ENCODE measurements around the gene PTPRS.
"Not testable (repeated sequence)": the region's sequence is repeated elsewhere in the genome, so short reads cannot be mapped to it uniquely, and the experiment has no call there.

The PTPRS gene

GRCh38 chr19:5331790-5332189 lies 8.8 kb downstream of the PTPRS start:
- DNase-seq, result no peak

GRCh38 chr19:5330307-5330720 lies 10.3 kb downstream of the PTPRS start:
- DNase-seq, result no peak

GRCh38 chr19:5329141-5329540 lies 11.5 kb downstream of the PTPRS start:
- no peak for DNase-seq

GRCh38 chr19:5328407-5328806 lies 12.2 kb downstream of the PTPRS start:
- DNase-seq, result not testable (repeated sequence)

DNA sequence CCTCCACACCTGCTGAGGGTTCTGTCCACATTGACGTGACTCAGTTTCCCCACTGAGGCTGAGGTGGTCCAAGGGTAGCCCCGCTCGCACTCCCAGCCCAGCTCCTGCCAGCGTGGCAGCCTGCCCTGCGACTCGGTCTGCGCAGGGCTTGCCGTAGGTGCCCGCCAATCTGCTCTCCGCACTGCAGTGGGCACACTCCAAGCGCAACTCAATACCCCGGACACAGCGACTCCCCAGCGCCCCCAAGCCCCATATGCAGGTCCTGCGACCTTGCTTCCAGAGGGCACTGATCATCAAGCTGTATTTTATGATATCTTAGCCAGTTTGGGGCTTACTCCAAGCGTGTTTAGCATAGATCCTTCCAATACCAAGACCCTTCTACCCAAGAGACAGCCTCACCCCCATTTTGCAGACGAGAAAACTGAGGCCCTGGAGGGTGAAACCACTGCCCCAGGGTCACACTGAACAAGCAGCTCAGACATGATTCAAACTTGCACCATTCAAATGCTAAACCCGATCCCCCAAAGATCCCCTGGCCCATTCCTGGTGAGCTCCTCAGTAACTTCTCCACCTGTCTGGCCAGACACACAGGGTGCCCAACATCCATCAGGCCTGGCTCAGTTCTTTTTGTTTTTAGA lies 13.5 kb downstream of the PTPRS start:
- peak; percentile 43 for DNase-seq

DNA sequence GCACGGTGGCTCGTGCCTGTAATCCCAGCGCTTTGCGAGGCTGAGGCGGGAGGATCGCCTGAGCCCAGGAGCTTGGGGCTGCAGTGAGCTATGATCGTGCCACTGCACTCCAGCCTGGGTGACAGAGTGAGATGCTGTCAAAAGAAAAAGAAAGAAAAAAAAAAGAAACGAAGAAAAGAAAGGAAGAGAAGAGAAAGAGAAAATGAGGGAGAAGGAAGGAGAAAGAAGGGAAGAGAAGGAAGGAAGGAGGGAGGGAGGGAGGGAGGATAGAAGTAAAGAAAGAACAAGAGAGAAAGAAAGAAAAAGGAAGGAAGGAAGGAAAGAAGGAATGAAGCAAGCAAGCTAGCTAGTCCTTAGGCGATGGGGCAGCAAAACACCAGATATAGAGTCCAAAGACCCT lies 14.1 kb downstream of the PTPRS start:
- no peak for DNase-seq

DNA sequence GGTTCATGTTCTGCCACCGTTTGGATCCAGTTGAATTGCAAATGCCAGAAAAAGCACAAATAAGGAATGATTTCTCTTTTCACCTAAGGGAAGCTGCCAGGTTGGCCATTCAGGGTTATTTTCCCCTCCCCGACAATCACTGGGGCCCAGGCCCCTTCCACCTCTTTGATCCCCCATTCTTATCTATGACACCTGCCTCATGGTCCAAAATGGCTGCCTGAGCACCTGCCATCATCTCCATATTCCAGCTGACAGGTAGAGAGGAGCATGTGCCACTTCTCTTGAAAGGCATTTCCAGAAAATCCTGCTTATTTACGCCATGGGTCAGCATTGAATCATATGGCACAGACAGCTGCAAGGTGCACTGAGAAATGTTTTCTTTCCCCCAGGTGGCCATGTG lies 15.7 kb downstream of the PTPRS start:
- no peak for DNase-seq

GRCh38 chr19:5323475-5323811 lies 17.2 kb downstream of the PTPRS start:
- no peak for DNase-seq

GRCh38 chr19:5321851-5322681 lies 18.5 kb downstream of the PTPRS start:
- peak; percentile 64 for DNase-seq

DNA sequence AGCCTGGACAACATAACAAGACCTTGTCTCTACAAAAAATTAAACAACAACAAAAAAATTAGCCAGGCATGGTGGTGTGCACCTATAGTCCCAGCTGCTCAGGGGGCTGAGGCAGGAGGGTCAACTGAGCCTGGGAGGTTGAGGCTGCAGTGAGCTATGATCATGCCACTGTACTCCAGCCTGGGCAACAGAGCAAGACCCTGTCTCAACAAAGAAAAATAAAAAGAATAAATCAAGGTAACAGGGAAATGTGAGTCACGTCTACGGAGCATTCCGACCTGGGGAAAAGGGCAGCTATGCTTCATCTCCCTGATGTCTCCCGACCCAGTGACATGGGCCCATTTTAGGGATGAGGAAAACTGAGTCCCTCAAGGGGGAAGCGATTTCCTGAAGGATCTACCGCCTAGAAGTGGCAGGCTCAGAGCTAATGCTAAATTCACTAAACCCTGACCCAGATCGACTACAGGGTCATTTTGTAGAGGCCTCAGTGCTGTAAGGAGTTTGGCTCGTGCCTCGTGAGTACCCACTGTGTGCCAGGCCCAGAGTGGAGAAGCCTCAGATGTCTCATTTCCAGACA lies 19.5 kb downstream of the PTPRS start:
- DNase-seq, result no peak

- no peak for DNase-seq
These were observed 21.1 kb downstream of the PTPRS start for GRCh38 chr19:5319516-5319915.

GRCh38 chr19:5318306-5318705 lies 22.3 kb downstream of the PTPRS start:
- no peak for DNase-seq

DNA sequence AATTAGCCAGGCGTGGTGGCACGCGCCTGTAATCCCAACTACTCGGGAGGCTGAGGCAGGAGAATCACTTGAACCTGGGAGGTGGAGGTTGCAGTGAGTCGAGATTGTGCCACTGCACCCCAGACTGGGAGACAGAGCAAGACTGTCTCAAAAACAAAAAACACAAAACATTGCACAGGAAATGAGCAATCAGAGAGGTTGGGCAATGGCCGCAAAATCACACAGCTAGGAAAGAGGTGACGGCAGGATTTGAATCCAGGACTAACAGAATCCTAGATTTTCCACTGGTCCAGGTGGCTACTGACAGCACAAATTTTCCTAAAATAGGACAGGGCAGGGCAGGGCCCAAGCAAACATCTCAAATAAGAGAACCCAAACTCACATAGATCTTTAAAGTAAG lies 23.3 kb downstream of the PTPRS start:
- DNase-seq, result no peak

DNA sequence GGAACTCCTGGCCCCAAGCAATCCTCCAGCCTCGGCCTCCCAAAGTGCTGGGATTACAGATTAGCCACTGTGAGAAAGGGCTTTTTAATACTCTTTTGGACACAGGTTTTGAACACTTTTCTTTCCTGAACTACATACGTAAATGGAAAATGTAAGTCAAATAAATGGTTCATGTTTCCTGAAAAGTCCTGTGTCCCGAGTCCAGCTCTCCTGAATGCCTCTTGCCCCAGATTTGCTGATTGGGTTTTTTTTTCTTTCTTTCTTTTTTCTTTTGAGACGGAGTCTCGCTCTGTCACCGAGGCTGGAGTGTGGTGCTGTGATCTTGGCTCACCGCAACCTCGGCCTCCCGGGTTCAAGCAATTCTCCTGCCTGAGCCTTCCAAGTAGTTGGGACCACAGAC lies 24.5 kb downstream of the PTPRS start:
- no peak for DNase-seq

DNA sequence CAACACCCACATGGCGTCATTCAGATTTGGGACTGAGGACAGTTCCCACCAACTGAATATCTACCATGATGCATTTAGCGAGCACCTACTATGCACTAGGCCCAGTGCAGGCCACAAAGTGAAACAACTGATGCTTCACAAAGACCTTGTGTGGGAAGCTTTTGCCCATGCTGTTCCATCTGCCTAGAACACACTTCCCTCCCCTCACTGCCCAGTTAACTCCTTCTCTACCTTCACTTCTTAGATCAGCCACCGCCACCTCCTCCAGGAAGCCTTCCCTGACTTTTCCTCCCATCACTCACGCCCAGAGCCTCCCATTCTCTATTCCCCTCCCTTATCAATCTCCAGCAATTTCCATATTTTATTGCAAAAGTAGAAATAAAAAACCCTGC lies 25.7 kb downstream of the PTPRS start:
- no peak for DNase-seq

- peak; percentile 47 for DNase-seq
These were observed 26.4 kb downstream of the PTPRS start for GRCh38 chr19:5314012-5314906.

- DNase-seq, result peak; percentile 84
These were observed 27.3 kb downstream of the PTPRS start for GRCh38 chr19:5313307-5313706.

GRCh38 chr19:5312058-5312457 lies 28.6 kb downstream of the PTPRS start:
- DNase-seq, result no peak

GRCh38 chr19:5309438-5310204 lies 31.0 kb downstream of the PTPRS start:
- DNase-seq, result no peak

DNA sequence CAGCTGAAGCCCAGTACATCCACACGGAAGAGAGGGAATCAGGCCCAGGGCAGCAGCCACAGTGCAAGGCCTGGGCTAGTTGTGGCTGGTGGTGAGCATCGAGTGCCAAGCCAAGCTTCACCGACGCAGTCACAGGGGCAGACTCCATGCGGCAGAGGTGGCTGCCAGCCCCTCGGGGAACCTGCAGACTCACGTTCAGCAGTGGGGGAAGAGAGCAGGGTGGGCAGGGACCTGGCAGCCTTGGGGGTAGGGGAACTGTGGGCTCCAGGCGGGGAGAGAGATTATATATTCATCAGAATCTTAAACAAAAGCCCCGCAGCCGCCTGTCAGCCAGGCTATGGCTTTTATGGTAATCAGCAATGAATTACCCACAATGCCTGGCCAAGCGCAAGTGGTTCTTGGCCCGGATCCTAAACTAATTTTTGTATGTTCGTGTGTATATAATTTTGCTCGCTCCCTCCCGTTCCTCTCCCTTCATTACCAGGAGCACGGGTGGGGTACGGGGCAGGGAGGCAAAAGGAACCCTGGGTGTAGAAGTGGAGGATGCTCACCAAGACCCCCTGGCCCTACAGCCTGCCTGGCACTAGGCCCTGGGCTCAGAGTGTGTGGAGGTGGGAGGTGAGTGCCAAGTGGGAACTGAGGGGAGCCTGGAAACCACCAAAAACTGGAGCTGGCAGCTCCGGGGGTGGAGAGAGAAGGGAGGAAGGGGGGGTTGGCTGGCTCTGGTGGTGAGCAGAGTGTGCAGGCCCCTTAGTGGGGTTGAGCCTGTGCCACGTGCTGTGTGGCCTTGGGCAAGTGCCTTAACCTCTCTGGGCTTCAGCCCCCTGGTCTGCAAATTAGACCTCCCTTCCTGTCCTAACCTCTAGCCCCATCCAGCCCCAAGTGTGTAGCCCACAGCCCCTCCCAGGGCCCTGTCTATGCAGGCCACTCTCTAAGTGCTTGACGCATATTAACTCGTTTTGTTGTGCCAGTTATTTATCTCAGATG lies 31.9 kb downstream of the PTPRS start:
- DNase-seq, result peak; percentile 57

GRCh38 chr19:5307655-5308054 lies 33.0 kb downstream of the PTPRS start:
- no peak for DNase-seq
